A549 treated with DMSO at 1 μM for 4 hours (cell line): ENCODE measurements around the gene ATP23. TPM values are rescaled to one million over a fixed set of nuclear protein-coding genes. Genes with fewer than 3 reads are reported as not detected.

Experiments used
- total RNA-seq: library from RNA; stranded (reverse); fragments of 200-300 nt; extraction: Qiagen RNA extraction; gene quantifications from 5 replicates; pipeline ENCODE4 v1.2.3, GENCODE V29; 2022; ENCODE audit warnings: low read depth

Gene ATP23
- 5.5 to 6.5 TPM (median 6.1 TPM) in 5 replicates for total RNA-seq

GRCh38 chr12:57941165-57941894 is at the start of gene ATP23:
ATP23 (plus strand) TSS chr12:57941567; CDS start chr12:57941702, 135 bp downstream.

Other genes starting within 250 kb of the ATP23 start
- 112 to 120 TPM (median 115 TPM) in 5 replicates for gene OS9, start 247.4 kb upstream of the ATP23 start, total RNA-seq
- 0.06 to 0.17 TPM (median 0.13 TPM) in 5 replicates for gene AGAP2, start 202.8 kb upstream of the ATP23 start, total RNA-seq
- gene TSPAN31, start 196.5 kb upstream of the ATP23 start, total RNA-seq, result 15.5 to 19.6 TPM (median 18.9 TPM) in 5 replicates
- gene CDK4, start 189.3 kb upstream of the ATP23 start, total RNA-seq, result 245 to 308 TPM (median 257 TPM) in 5 replicates
- gene MARCHF9, start 186.5 kb upstream of the ATP23 start, total RNA-seq, result 4.9 to 7.8 TPM (median 7.3 TPM) in 5 replicates
- gene CYP27B1, start 174.5 kb upstream of the ATP23 start, total RNA-seq, result 2.0 to 4.0 TPM (median 2.2 TPM) in 5 replicates
- gene METTL1, start 169.5 kb upstream of the ATP23 start, total RNA-seq, result 52.8 to 58.9 TPM (median 56.8 TPM) in 5 replicates
- 6.0 to 6.8 TPM (median 6.5 TPM) in 5 replicates for gene EEF1AKMT3, start 169.0 kb upstream of the ATP23 start, total RNA-seq
- 71.8 to 78.2 TPM (median 76.6 TPM) in 5 replicates for gene TSFM, start 158.8 kb upstream of the ATP23 start, total RNA-seq
- 0.39 to 1.1 TPM (median 0.62 TPM) in 5 replicates for gene AVIL, start 122.8 kb upstream of the ATP23 start, total RNA-seq
- 45.4 to 60.2 TPM (median 56.6 TPM) in 5 replicates for gene CTDSP2, start 94.8 kb upstream of the ATP23 start, total RNA-seq